Activated T-helper 1 cell treated with anti-CD3 and anti-CD28 coated beads, Interleukin-2, amount 50 U/mL, for 16 hours (primary cell): ENCODE results near the gene PMFBP1.

Source experiments
- DNase-seq, 2 donors: peaks; one replicate each; pipeline ENCODE4 v3.0.0-alpha.2; 2020; ENCODE audit warnings: low read depth in 1 of 2, low spot score in 1 of 2

Gene PMFBP1

GRCh38 chr16:72172105-72173034 is at the start of gene PMFBP1:
PMFBP1 (minus strand) TSS chr16:72172155; CDS start chr16:72171208, 947 bp downstream.
- no peak for DNase-seq

- DNase-seq: no peak
Observed at GRCh38 chr16:72221630-72222024, 49.7 kb upstream of the PMFBP1 start.

GRCh38 chr16:72220875-72221629 is 49.1 kb upstream of the PMFBP1 start:
- no peak for DNase-seq

- no peak for DNase-seq
Observed at GRCh38 chr16:72219282-72219681, 47.3 kb upstream of the PMFBP1 start.

- no peak for DNase-seq
Observed at GRCh38 chr16:72216767-72217166, 44.8 kb upstream of the PMFBP1 start.

GRCh38 chr16:72214821-72215220 is 42.9 kb upstream of the PMFBP1 start:
- DNase-seq: no peak

- no peak for DNase-seq
Observed at GRCh38 chr16:72211110-72211509, 39.2 kb upstream of the PMFBP1 start.

GRCh38 chr16:72210555-72210954 is 38.6 kb upstream of the PMFBP1 start:
- no peak for DNase-seq

- DNase-seq: no peak
Observed at GRCh38 chr16:72210072-72210471, 38.1 kb upstream of the PMFBP1 start.

GRCh38 chr16:72206299-72206698 is 34.3 kb upstream of the PMFBP1 start:
- DNase-seq: no peak

GRCh38 chr16:72203401-72203800 is 31.4 kb upstream of the PMFBP1 start:
- DNase-seq: no peak

GRCh38 chr16:72202014-72202413 is 30.1 kb upstream of the PMFBP1 start:
- DNase-seq: no peak

- DNase-seq: no peak
Observed at GRCh38 chr16:72201387-72201786, 29.4 kb upstream of the PMFBP1 start.

GRCh38 chr16:72199761-72200337 is 27.9 kb upstream of the PMFBP1 start:
- no peak for DNase-seq

- DNase-seq: no peak
Observed at GRCh38 chr16:72198771-72199201, 26.8 kb upstream of the PMFBP1 start.

GRCh38 chr16:72198021-72198711 is 26.2 kb upstream of the PMFBP1 start:
- no peak for DNase-seq

GRCh38 chr16:72197545-72197944 is 25.6 kb upstream of the PMFBP1 start:
- no peak for DNase-seq

GRCh38 chr16:72195609-72196008 is 23.7 kb upstream of the PMFBP1 start:
- no peak for DNase-seq

- DNase-seq: no peak
Observed at GRCh38 chr16:72191551-72191950, 19.6 kb upstream of the PMFBP1 start.

- DNase-seq: no peak
Observed at GRCh38 chr16:72189865-72190371, 18.0 kb upstream of the PMFBP1 start.

- DNase-seq: no peak
Observed at GRCh38 chr16:72188541-72188940, 16.6 kb upstream of the PMFBP1 start.
